Endothelial cell of umbilical vein (primary cell): Measurements from ENCODE around the gene SCYL2.

Experiments
- CTCF ChIP-seq, 2 donors: IDR thresholded peaks; 1 replicate in 1 of 2; 2 replicates in 1 of 2; pipeline ENCODE4 v1.5.1; 2011; ENCODE audit warnings: low read length in 2 of 2, mild to moderate bottlenecking in 2 of 2, moderate library complexity in 2 of 2, control low read depth in 1 of 2, inconsistent platforms in 1 of 2, low read depth in 1 of 2; ENCODE audit not compliant: insufficient read depth in 1 of 2; ENCODE audit errors: extremely low read depth in 1 of 2
- POLR2A ChIP-seq: IDR thresholded peaks from 2 replicates; pipeline ENCODE4 v1.6.1; 2012; ENCODE audit warnings: low read depth, mild to moderate bottlenecking, control low read depth, low read length

GRCh38 chr12:100221523-100221922 is 45.5 kb upstream of the SCYL2 start:
- TF ChIP-seq CTCF (IDR thresholded peaks at IDR 0.05; ENCODE audit: extremely low read depth in 1 of 2, insufficient read depth in 1 of 2, low read depth in 1 of 2, low read length in 2 of 2) (no peak), POLR2A (no peak)
